H9 (cell line): ENCODE data around the gene JAML. TPM values are rescaled to one million over a fixed set of nuclear protein-coding genes. Genes with fewer than 3 reads are reported as not detected.

Experiments
- DNase-seq: peaks from one replicate; pipeline ENCODE4 v3.0.0-alpha.2; 2017
- H2AFZ ChIP-seq: one replicate; pipeline ENCODE4 v1.6.1; 2013; ENCODE audit warnings: mild to moderate bottlenecking, low read length, control low read depth, moderate library complexity
- H2AK5ac ChIP-seq: 2 replicates; pipeline ENCODE4 v1.6.1; 2013; ENCODE audit warnings: low read length, control low read depth, mixed read lengths; ENCODE audit not compliant: insufficient read length
- H2BK120ac ChIP-seq: one replicate; pipeline ENCODE4 v1.6.1; 2013; ENCODE audit warnings: low read depth, mild to moderate bottlenecking, low read length, control low read depth, inconsistent platforms; ENCODE audit not compliant: poor library complexity, severe bottlenecking
- H2BK12ac ChIP-seq: 2 replicates; pipeline ENCODE4 v1.6.1; 2013; ENCODE audit warnings: low read length, control low read depth, mixed read lengths, low read depth; ENCODE audit not compliant: insufficient read length
- H2BK15ac ChIP-seq: 2 replicates; pipeline ENCODE4 v1.6.1; 2013; ENCODE audit warnings: low read depth, low read length, control low read depth
- H2BK20ac ChIP-seq: one replicate; pipeline ENCODE4 v1.6.1; 2013; ENCODE audit warnings: low read depth, mild to moderate bottlenecking, low read length, control low read depth, inconsistent platforms; ENCODE audit not compliant: poor library complexity, severe bottlenecking
- H2BK5ac ChIP-seq: 2 replicates; pipeline ENCODE4 v1.6.1; 2013; ENCODE audit warnings: low read length, control low read depth, mixed read lengths; ENCODE audit not compliant: insufficient read length
- H3K14ac ChIP-seq: 2 replicates; pipeline ENCODE4 v1.6.1; 2013; ENCODE audit warnings: low read length, control low read depth; ENCODE audit not compliant: insufficient read depth
- H3K18ac ChIP-seq: 2 replicates; pipeline ENCODE4 v1.6.1; 2013; ENCODE audit warnings: low read depth, mild to moderate bottlenecking, mixed read lengths, low read length, control low read depth; ENCODE audit not compliant: insufficient read length
- H3K23ac ChIP-seq: 2 replicates; pipeline ENCODE4 v1.6.1; 2013; ENCODE audit warnings: low read length, control low read depth, mixed read lengths, low read depth; ENCODE audit not compliant: insufficient read length
- H3K23me2 ChIP-seq: 2 replicates; pipeline ENCODE4 v1.6.1; 2013; ENCODE audit warnings: low read depth, mild to moderate bottlenecking, mixed read lengths, low read length, control low read depth; ENCODE audit not compliant: insufficient read length, poor library complexity, severe bottlenecking
- H3K27ac ChIP-seq: 2 replicates; pipeline ENCODE4 v1.5.1; 2013; ENCODE audit warnings: low read length, control low read depth, mixed read lengths, low read depth; ENCODE audit not compliant: insufficient read length
- H3K27me3 ChIP-seq: 2 replicates; pipeline ENCODE4 v1.6.1; 2013; ENCODE audit warnings: low read length, control low read depth, inconsistent platforms; ENCODE audit not compliant: insufficient read depth
- H3K4ac ChIP-seq: 2 replicates; pipeline ENCODE4 v1.6.1; 2013; ENCODE audit warnings: low read depth, mild to moderate bottlenecking, control low read depth, inconsistent platforms, low read length, moderate library complexity
- H3K4me1 ChIP-seq: 2 replicates; pipeline ENCODE4 v1.6.1; 2013; ENCODE audit warnings: low read length, control low read depth, inconsistent platforms; ENCODE audit not compliant: insufficient read depth
- H3K4me2 ChIP-seq: 2 replicates; pipeline ENCODE4 v1.6.1; 2013; ENCODE audit warnings: low read length, control low read depth, mixed read lengths; ENCODE audit not compliant: insufficient read length, insufficient read depth
- H3K56ac ChIP-seq: 2 replicates; pipeline ENCODE4 v1.6.1; 2013; ENCODE audit warnings: low read depth, mild to moderate bottlenecking, mixed read lengths, low read length, control low read depth; ENCODE audit not compliant: insufficient read length
- H3K79me1 ChIP-seq: 2 replicates; pipeline ENCODE4 v1.6.1; 2013; ENCODE audit warnings: low read depth, mild to moderate bottlenecking, moderate library complexity, low read length, control low read depth, inconsistent platforms; ENCODE audit not compliant: insufficient read depth, poor library complexity, severe bottlenecking
- H3K79me2 ChIP-seq: 2 replicates; pipeline ENCODE4 v1.6.1; 2013; ENCODE audit warnings: low read length, control low read depth, inconsistent platforms; ENCODE audit not compliant: insufficient read depth
- H3K9ac ChIP-seq: 2 replicates; pipeline ENCODE4 v1.6.1; 2013; ENCODE audit warnings: low read length, control low read depth, mixed read lengths; ENCODE audit not compliant: insufficient read length; ENCODE audit errors: extremely low read depth
- H3K9me3 ChIP-seq: one replicate; pipeline ENCODE4 v1.6.1; 2013; ENCODE audit warnings: low read depth, low read length, inconsistent platforms; ENCODE audit not compliant: control insufficient read depth
- H3T11ph ChIP-seq: one replicate; pipeline ENCODE4 v1.6.1; 2013; ENCODE audit warnings: mild to moderate bottlenecking, low read length, control low read depth, inconsistent platforms
- H4K20me1 ChIP-seq: one replicate; pipeline ENCODE4 v1.6.1; 2013; ENCODE audit not compliant: control insufficient read depth, insufficient read length, insufficient read depth
- H4K5ac ChIP-seq: 2 replicates; pipeline ENCODE4 v1.6.1; 2013; ENCODE audit warnings: low read depth, mild to moderate bottlenecking, mixed read lengths, low read length, control low read depth; ENCODE audit not compliant: insufficient read length
- H4K8ac ChIP-seq: replicated peaks from 2 replicates; pipeline ENCODE4 v1.6.1; 2013; ENCODE audit warnings: low read length, control low read depth, mixed read lengths, low read depth; ENCODE audit not compliant: insufficient read length
- H4K91ac ChIP-seq: 2 replicates; pipeline ENCODE4 v1.6.1; 2013; ENCODE audit warnings: low read depth, mild to moderate bottlenecking, moderate library complexity, mixed read lengths, low read length, control low read depth; ENCODE audit not compliant: insufficient read length
- H3K27ac Mint-ChIP-seq, 3 experiments: 2 replicates in 2 of 3; 3 replicates in 1 of 3; pipeline ENCODE4 v1.8.0; 2020 to 2021; ENCODE audit warnings: mixed read lengths in 3 of 3, mild to moderate bottlenecking in 1 of 3, moderate library complexity in 1 of 3
- H3K27me3 Mint-ChIP-seq: 2 replicates; pipeline ENCODE4 v1.8.0; 2021; ENCODE audit warnings: low read depth, mild to moderate bottlenecking, moderate library complexity, mixed read lengths
- H3K36me3 Mint-ChIP-seq, 3 experiments: 2 replicates in 2 of 3; 3 replicates in 1 of 3; pipeline ENCODE4 v1.8.0; 2020 to 2021; ENCODE audit warnings: low read depth in 3 of 3, mixed read lengths in 3 of 3; ENCODE audit not compliant: insufficient read depth in 1 of 3
- H3K4me1 Mint-ChIP-seq, 2 experiments: 2 replicates each; pipeline ENCODE4 v1.8.0; 2020; ENCODE audit warnings: mixed read lengths in 2 of 2
- H3K4me3 Mint-ChIP-seq, 2 experiments: 2 replicates in 1 of 2; 3 replicates in 1 of 2; pipeline ENCODE4 v1.8.0; 2020 to 2021; ENCODE audit warnings: mild to moderate bottlenecking in 2 of 2, mixed read lengths in 2 of 2, moderate library complexity in 1 of 2
- H3K9me3 Mint-ChIP-seq, 2 experiments: 2 replicates in 1 of 2; 3 replicates in 1 of 2; pipeline ENCODE4 v1.8.0; 2020; ENCODE audit warnings: mild to moderate bottlenecking in 2 of 2, mixed read lengths in 2 of 2, moderate library complexity in 1 of 2
- WGBS: extraction: QIAGEN DNeasy Blood & Tissue Kit; methylation state at CpG from one replicate; pipeline ENCODE4 v1.1.7; 2013; ENCODE audit warnings: missing lambda C conversion rate, low lambda C conversion rate, mixed read lengths; ENCODE audit not compliant: insufficient read length; ENCODE audit errors: extremely low coverage; 5-methylcytosine and 5-hydroxymethylcytosine counted together
- total RNA-seq: library from RNA; stranded (reverse); gene quantifications from 2 replicates; pipeline ENCODE4 v1.2.1, GENCODE V29; 2021
- TF ChIP-seq, protein P1 (sequence below): fragments of 200-600 bp; sonication (generic); conservative IDR thresholded peaks from 3 replicates; pipeline ENCODE4 v1.8.0; 2021; ENCODE audit warnings: antibody characterized with exemption, mild to moderate bottlenecking

Gene JAML
- total RNA-seq, 1 experiment from 2014 or later, result 0.48 TPM

DNA sequence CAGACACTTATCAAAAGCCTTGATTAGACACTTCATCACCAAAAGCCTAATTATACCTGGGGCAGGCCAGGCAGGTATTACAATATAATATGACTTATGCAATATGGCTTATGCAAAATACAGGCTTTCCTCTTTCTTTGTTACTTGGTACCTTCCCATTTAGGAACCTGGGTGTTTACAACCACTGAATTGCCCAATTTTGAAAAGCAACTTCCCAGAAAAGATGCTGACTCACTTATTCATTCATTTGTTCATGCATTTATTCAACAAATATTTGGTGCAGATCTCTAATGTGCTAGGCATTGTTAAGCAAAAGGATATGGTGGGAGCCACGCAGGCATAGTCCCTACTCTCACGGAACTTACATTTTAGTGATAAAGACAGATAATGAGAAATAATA is 13.6 kb upstream of the JAML start:
- H2BK5ac ChIP-seq, result no peak overlapping the region

More for the DNA sequence above, 13.6 kb upstream of the JAML start:
- H3K27ac ChIP-seq, result no peak overlapping the region
- H3K23me2 ChIP-seq, result no peaks in the 10 kb centered on the region
- no peak overlapping the region for H3K23ac ChIP-seq
- no peak overlapping the region for H3T11ph ChIP-seq
- peaks cover 13 to 18% of the 10 kb centered on the region in 2 experiments for H3K4me1 Mint-ChIP-seq
- H3K9ac ChIP-seq, result no peak overlapping the region
- no peak overlapping the region for H2BK12ac ChIP-seq
- no peaks in the 10 kb centered on the region for H3K79me1 ChIP-seq
- H3K18ac ChIP-seq, result no peak overlapping the region
- no peak overlapping the region for H2BK15ac ChIP-seq
- no peak overlapping the region for H2AFZ ChIP-seq
- H2AK5ac ChIP-seq, result no peak overlapping the region
- peaks cover 6% of the 10 kb centered on the region; the same call in 1 of the 2 replicates for H3K4me1 ChIP-seq
- H3K79me2 ChIP-seq, result no peaks in the 10 kb centered on the region
- H3K56ac ChIP-seq, result no peak overlapping the region
- H4K5ac ChIP-seq, result no peak overlapping the region
- TF ChIP-seq, protein P1, sequence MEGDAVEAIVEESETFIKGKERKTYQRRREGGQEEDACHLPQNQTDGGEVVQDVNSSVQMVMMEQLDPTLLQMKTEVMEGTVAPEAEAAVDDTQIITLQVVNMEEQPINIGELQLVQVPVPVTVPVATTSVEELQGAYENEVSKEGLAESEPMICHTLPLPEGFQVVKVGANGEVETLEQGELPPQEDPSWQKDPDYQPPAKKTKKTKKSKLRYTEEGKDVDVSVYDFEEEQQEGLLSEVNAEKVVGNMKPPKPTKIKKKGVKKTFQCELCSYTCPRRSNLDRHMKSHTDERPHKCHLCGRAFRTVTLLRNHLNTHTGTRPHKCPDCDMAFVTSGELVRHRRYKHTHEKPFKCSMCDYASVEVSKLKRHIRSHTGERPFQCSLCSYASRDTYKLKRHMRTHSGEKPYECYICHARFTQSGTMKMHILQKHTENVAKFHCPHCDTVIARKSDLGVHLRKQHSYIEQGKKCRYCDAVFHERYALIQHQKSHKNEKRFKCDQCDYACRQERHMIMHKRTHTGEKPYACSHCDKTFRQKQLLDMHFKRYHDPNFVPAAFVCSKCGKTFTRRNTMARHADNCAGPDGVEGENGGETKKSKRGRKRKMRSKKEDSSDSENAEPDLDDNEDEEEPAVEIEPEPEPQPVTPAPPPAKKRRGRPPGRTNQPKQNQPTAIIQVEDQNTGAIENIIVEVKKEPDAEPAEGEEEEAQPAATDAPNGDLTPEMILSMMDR, result no peak
- no peak overlapping the region for H3K27ac Mint-ChIP-seq
- H3K9me3 ChIP-seq, result no peaks in the 10 kb centered on the region
- no peak for DNase-seq
- no peak overlapping the region for H4K8ac ChIP-seq
- no CpG with 5 or more reads among the region's 2 CpGs for WGBS
- no peaks in the 10 kb centered on the region for H3K9me3 Mint-ChIP-seq
- peaks cover 10% of the 10 kb centered on the region for H3K27me3 Mint-ChIP-seq
- H4K20me1 ChIP-seq, result no peaks in the 10 kb centered on the region
- H2BK20ac ChIP-seq, result no peak overlapping the region
- H3K27me3 ChIP-seq, result no peaks in the 10 kb centered on the region
- H3K14ac ChIP-seq, result no peak overlapping the region
- no peak overlapping the region for H3K4me2 ChIP-seq
- no peak overlapping the region for H3K4ac ChIP-seq
- no peak overlapping the region for H3K4me3 Mint-ChIP-seq
- H2BK120ac ChIP-seq, result no peak overlapping the region
- no peak overlapping the region for H4K91ac ChIP-seq
- H3K36me3 Mint-ChIP-seq, result no peaks in the 10 kb centered on the region
